HG02981 (cell line): ENCODE data around the gene DRD2.

ENCODE experiments used
- ATAC-seq: cut with Tn5 transposase; IDR thresholded peaks from one replicate; pipeline ENCODE4 v1.9.1; 2021; ENCODE audit warnings: mild to moderate bottlenecking, moderate library complexity; ENCODE audit not compliant: unreplicated experiment

The DRD2 gene

GRCh38 chr11:113447621-113448315 lies 27.4 kb downstream of the DRD2 start:
- no peak for ATAC-seq

DNA sequence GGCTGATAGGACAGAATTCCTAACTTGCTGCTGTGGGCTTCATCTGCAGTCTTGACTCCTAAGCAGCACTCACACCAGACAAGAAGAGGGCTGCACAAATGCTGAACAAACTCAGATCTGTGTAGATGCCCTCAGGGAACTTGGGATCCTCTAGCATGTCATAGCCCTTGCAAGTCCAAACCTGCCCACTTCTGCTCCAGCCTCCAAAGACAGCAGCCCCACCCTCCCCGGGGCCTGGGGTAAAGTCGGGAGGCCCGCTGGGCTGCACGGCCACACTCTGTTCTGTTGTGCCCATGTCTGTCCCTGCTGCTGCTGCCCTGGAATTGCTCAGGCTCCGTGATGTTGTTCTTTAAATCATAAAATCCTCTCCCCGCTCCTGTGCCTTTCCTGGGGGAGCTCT lies 28.3 kb downstream of the DRD2 start:
- ATAC-seq = no peak

DNA sequence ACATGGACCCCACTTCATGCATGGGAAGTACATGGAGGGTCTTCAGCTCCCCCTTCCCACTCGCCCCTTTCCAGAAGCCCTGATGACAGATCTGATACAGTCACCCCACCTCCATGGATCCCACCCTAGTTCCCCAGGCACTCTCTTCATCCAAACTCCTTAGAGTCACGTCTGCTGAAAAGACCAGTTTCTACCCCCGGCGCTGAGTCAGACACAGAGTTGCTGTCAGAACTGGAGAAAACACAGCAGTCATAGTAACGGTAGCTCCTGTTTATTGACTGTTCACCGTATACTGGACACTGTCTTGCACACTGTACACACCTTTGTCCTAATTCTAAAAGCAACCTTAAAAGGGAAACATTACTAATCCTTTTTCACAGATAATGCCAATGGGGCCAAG lies 29.1 kb downstream of the DRD2 start:
- ATAC-seq = no peak

DNA sequence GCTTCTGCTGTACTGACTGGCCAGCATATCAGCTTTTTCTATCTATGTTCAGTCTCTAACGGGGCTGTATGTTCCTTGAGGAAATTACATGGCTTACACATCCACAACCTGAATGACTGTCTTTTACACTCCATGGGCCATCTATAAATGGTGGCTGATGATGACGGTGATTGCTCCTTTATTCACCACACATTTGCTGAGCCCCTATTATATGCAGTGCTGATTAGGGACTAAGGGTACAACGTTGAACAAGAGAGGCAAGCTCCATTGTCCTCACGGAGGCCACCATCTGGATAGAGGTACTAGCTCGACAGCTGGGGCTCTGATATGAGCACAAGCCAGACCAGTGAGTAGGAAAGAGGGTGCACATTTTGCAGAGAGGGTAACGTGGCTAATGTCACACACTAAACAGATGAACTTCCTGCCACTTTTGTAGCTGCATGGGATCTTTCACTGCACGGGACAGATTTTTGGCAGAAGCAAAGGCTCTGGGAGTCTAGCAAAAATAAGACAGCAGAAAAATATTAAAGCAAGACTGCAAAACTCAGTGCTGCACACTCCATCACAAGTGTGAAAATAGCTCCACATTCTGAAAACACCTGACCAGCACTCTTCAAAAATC lies 30.6 kb downstream of the DRD2 start:
- ATAC-seq = no peak

- no peak for ATAC-seq
Observed at GRCh38 chr11:113440816-113441215, 34.4 kb downstream of the DRD2 start.

- ATAC-seq = no peak
Observed at GRCh38 chr11:113436672-113437252, 38.4 kb downstream of the DRD2 start.

GRCh38 chr11:113435190-113435968 lies 39.8 kb downstream of the DRD2 start:
- no peak for ATAC-seq

DNA sequence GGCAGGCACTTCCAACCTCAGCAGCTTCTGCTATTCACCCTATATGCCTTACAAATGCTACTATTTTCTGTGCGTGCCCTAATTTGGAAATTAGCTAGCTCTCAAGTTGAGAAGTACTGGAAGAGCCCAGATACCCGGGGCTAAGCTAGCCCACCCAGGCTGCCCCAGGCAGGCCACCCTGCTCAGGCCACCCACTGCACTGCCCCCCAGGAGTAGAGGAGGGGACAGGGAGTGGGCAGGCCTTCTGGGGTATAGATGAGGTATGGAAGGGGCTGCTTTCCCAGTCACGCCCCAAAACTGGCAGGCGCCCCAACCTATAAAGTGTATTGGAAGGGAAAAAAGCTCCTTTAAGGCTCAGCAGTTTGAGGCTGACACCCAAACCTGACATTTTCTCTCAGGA lies 43.5 kb downstream of the DRD2 start:
- ATAC-seq = no peak

DNA sequence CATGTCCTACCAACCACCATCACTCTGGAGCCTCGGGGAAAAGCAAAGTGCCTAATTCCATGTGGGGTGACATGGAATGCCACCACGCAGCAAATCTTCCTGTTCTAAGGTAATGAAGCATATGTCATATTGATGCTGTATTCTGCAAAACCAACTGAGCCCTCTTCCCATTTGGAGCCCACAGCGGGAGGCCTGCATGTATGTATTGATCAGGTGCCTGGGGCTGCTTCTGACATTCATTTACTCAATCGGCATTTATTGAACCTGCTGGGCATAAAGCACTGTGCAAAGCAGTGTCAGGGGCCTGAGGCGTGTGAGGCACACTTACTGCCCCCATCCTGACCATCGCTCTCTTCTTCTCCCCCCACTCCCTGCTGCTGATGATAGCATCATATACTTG lies 48.5 kb downstream of the DRD2 start:
- ATAC-seq = no peak

DNA sequence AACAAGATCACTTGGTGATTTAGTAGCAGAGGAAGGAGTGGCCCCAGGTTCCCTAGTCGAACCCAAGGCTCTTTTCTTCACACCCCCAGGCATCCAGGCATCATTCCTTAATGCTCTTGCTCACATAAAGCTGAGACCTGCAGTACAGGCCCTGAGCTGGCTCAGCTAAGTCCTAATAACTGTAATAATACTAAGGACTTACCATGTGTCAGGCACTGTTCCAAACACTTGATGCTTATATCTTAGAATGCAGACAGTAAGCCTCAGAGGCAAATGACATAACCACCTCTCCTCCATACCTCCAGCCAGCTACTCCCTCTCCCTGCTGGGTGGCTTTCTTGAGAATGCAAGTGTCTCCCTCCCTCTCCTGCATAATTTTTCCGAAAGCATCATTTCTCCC lies 54.4 kb downstream of the DRD2 start:
- ATAC-seq = no peak

DNA sequence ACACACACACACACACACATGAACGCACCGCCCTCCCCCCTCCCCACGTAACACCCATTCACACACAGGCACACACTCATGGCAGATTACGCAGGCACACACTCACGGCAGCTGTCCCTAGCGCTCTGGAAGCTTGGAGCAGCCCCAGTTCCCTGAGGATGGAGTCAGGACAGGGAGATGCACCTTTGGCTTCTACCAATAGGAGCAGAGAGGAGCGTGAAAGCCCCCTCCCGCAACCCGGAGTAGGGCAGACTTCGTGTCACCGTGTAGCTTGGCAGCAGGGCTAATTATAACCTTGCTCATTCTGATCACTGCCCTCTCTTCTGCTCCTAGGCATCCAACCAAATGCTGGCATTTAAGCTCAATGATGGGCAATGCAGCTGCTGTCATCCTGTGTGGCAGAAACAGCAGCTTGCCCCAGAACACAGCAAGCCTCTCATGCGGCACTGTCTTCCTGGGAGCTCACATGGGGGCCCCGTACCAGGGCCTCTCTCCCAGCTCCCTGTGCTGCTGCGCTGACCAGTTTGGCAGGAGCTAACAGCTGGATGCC lies 55.7 kb downstream of the DRD2 start:
- ATAC-seq = no peak

DNA sequence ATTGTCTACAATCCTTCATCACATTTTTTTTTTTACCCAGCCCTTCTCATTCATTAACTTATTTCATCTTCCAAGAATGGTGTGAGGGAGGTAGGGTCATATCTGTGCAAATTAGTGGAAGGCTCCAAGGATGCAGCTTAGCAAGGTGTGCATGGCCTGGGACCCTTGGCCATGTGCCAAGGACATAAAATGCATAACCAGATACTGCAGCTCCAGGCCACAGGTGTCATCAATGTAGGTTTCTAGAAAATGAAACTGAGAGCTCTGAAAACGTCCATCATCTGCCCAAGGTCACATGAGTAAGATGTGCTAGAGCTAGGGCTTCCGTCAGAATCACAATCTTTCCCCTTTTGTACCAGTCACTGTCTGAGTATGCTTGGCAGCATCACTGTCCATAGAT lies 57.8 kb downstream of the DRD2 start:
- ATAC-seq = no peak

DNA sequence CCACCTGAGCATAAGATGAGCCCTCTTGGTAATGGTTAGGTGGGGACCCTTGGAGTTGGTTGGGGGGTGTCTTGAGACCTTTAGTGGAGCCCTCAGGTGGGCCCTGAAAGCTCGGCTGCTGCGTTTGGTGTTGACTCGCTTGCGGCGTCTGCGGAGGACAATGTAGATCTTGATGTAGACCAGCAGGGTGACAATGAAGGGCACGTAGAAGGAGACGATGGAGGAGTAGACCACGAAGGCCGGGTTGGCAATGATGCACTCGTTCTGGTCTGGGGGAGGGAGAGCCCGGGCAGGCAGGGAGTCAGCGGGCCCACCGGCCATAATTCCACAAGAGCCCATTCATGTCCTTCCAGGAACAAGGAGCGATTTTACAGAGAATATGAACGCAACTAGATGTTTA lies 59.9 kb downstream of the DRD2 start:
- no peak for ATAC-seq

GRCh38 chr11:113412675-113413074 lies 62.5 kb downstream of the DRD2 start:
- no peak for ATAC-seq

GRCh38 chr11:113411536-113411935 lies 63.7 kb downstream of the DRD2 start:
- no peak for ATAC-seq

DNA sequence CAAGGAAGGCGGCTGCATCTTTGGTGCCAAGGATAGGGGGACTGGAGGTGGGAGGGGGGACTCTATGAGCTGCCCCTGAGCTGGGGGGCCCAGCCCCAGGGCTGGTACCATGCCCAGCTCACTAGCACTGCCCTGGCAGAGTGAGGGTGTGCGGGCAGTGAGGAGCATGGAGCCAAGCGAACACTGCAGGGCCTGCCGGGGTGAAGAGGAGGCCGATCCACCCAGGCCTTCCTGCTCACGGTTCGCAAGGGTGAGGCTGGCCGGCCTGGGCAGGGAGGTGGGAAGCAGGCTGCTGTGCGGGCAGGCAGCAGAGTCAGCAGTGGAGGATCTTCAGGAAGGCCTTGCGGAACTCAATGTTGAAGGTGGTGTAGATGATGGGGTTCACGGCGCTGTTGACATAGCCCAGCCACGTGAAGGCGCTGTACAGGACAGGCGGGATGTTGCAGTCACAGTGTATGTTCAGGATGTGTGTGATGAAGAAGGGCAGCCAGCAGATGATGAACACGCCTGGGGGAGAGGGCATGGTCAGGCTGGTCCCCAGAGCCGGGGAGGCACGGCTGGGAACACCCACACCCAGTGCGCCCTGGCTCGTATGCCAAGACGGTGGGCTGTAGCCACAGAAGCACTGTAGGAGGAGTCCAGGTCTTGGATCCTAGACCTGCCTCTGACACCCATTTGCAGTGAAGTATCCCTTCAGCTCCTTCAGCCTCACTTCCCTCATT lies 64.6 kb downstream of the DRD2 start:
- no peak for ATAC-seq

DNA sequence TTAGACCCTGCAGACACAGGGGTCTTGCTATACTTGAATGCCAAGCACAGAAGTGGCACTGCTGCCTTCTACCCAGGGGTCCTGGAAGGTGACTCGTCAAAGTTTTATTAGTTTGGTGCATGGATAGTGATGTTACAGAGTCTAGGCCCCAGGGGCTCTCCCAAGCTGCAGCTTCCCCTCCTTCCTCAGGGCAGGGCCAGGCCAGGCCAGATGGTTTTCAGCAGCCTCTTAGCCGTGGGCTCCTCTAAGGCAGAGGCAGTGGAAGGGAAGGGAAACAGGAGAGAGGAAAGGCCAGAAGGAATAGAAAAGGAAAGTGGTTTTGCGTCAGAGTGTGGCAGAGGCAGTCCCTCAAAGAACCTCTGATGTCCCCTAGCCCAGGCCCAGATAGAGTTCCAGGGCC lies 65.7 kb downstream of the DRD2 start:
- ATAC-seq = no peak

DNA sequence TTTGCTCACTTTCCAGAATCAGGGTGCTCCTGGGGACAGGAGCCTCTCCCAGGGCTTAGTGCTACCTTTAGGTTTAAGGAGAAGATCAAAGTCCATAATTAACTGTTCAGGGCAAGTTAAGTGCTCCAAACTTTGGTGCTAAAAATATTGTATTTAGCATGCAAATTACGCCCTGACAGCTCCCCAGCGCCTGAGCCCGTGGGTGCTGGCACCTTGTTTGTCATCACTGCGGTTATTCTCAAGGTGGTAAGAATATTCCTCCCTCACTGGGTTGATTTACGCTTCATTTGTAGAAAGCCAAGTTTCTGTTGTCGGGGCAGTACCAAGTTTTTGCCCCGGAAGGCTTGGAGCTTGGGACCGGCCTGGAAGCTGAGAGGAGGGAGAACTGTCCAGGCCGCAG lies 66.3 kb downstream of the DRD2 start:
- no peak for ATAC-seq

GRCh38 chr11:113408206-113408605 lies 67.0 kb downstream of the DRD2 start:
- no peak for ATAC-seq

DNA sequence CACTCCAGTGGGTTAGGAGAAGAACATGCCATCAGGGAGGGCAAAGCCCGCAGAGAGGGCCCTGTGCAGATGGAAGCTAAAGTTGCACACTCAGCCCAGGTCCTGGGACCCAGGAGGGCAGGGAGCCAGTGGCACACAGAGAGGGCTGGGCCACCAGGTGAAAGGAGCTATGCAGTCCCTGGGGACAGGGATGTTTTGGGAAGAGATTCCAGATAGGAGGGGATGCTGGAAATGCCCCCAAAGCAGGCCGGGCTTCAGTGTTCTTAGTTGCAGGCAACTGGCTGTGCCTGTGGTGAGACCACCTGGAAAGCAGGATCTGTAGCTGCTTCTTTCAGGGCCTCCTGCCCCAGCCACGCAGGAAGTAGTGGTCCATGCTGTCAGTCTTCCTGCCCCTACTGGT lies 68.0 kb downstream of the DRD2 start:
- ATAC-seq = no peak
